GM19324 (cell line): ENCODE measurements around the gene ZBTB25.

Experiments used
- ATAC-seq: cut with Tn5 transposase; IDR thresholded peaks from one replicate; pipeline ENCODE4 v1.9.1; 2021; ENCODE audit warnings: mild to moderate bottlenecking, moderate library complexity; ENCODE audit not compliant: unreplicated experiment, low FRiP score

Gene ZBTB25

DNA sequence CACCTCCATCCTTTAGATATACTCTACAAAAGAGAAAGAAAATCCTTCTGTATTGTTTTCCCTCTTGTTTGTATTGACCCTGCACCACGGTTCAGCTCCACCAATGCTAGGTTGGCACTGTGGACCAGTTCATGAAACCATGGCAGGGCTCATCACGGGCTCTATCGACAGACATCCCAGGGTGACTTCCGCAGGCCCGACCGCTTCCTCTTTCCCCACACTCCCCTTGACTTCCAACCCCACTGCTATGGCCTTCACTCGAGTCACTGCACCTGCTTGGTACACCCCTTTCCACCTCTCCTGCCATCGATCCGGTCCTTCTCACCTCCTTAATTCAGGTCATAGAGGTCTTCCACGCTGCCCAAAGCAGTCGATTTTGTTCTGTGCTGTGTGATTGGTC is 59.5 kb downstream of the ZBTB25 start:
- no peak for ATAC-seq

DNA sequence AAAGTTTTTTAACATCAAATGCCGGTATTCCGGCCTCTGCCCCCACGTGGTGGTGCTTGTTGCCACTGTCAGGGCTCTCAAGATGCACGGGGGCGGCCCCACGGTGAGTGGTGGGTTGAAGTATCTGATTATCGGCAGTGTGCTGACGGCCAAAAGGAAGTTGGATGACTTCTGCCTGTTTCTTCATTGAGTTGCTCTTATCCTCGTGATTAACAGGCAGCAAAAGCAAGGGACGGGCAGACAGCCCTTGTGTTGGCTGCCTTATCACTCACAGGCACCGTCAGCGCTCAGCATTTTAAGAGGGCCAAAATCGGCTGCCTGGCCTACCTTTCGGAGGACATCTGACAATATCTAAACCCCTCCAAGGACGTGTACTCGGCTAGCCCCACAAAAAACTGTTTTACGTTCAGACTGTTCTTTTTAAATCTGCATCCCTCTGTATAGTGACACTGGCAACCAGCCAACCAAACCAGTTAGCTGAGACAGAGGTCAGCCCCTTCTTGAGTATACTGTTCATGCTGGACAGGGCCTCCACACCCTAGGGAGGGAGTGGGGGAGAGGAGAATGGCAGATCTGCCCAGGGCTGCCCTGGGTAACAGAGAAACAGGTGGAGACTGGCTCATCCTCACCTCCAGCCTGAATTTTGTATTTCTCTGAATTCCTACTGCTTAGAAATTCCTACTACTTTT is 61.2 kb downstream of the ZBTB25 start:
- no peak for ATAC-seq

DNA sequence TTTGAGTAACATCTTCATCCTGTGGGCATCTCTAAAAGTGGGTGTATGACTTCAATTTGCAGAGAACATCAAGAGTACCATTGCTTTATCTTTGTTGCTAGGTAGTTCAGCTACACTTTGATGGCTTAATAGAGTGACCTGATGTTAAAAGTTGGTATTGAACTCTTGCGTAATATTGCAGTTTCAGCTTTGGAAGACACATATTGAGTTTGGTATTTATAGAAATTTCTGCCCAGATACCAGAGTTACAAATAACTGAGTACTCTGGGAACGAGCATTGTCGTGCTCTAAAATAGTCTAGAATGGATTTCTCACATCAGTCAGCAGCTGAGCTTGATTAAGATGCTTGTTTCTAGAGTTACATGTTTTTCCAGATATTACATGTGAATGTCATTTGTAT is 63.1 kb downstream of the ZBTB25 start:
- ATAC-seq, result no peak

DNA sequence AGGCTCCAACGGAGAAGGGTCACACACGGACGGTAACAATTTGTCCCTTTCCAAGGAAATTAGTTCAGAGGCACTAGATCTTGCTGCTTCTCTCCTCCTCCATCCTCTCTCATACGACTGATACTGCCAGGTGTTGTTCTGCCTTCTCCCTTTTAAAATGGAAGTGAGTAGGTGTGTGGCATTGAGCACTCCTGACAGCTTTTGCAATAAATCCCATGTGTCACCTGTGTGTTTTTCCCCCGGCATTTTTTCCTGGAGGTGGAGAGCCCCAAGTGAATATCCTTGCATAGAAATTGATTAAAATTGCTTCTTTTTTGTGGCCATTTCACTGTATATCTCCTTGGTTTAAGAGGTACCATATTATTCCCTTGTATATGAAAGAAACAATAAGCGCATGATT is 64.5 kb downstream of the ZBTB25 start:
- no peak for ATAC-seq

DNA sequence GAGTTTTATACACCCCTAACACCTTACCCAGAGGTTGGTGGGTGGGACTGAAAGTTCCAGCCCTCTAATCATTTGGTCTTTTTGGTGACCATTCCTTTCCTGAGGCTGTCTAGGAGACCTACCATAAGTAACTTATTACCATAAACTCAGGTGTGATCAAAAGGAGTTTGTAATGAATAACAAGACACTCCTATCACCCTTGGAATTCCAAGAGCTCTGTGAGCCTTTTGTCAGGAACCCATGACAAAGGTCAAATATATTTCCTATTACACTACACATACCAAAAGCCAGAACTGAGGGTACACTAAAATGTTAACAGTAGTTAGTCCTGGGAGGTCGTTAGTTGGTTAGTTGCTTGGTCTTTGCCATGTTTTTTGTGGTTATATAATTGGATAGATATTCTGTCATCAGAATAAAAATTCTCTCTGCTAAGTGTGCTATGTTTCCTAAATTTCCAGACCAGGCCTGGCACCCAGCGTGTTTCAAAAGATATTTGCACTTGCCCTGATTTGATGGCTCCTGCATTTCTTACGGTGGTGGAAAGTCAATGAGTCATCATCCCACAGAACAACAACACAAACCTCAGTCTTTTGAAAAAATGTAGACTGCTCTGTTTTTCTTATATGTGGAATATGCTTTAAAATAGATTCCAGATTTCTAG is 65.3 kb downstream of the ZBTB25 start:
- ATAC-seq, result no peak

DNA sequence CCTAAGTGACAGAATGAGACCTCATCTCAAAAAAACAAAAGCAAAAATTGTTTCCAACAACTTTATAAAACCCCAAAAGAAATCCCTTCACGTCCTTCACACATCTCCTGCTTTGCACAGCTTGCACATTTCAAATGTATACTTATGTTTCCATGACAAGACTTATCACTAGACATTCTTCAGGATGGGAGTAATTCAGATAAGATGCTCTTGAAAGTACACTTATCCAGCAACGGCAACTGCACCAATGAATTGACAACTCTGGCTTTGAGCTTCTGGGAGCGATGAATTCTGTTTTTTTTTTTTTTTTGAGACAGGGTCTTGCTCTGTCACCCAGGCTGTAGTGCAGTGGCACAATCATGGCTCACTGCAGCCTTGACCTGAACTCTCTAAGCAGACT is 69.1 kb downstream of the ZBTB25 start:
- no peak for ATAC-seq

DNA sequence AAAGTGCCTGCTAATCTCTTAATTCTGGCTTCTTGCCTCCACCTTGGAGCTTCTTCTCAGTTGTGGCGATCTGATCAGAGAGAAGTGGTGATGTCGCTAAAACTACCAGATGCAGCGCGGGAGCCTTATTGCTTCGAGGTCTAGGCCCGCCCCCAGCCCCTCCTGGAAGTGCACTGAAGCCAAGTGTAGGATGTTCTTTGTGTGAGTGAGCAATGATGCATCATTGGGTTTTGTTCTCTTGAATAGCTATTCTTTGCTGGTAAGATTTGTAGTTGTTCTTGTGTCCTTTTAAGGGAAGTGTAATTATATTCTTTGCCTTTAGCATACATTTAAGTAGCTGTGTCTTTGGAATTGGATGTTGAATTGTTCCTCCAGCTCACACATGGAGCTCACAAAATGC is 79.7 kb downstream of the ZBTB25 start:
- no peak for ATAC-seq

DNA sequence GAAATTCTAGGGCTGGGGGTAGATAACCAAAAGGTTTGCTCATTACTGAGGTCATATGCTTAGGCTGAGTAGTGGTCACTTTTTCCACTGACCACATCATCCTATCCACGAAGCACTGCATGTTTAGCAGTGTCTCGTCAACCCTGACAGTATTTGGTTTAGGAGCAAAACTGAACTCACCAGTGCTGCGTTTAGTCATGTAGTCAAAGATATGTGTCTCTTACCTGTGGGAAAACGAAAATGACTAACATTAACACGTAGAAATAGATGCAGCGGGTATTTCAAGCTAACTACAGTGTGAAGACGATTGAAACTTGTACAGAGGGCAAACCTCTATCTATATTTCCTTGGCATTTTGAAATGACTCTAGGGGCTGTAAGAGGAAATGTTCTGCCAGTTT is 80.9 kb downstream of the ZBTB25 start:
- ATAC-seq, result no peak

DNA sequence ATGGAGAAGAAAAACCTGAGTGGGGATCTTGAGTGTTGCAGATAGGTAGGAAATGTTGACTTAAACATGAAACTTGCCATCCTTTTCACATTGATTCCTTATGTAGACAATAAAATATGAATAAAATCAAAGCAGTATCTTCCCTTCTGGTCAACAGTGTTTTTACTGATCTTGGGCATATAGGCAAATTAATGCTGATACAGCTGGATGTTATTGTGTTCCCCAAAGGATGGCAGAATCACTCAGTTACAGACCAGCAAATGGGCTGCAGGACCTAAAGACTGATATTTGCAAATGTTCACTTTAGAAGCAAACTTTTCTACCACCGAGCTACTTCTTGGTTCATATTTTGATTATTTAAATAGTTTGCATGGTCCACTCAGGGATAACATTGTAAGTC is 81.6 kb downstream of the ZBTB25 start:
- no peak for ATAC-seq

DNA sequence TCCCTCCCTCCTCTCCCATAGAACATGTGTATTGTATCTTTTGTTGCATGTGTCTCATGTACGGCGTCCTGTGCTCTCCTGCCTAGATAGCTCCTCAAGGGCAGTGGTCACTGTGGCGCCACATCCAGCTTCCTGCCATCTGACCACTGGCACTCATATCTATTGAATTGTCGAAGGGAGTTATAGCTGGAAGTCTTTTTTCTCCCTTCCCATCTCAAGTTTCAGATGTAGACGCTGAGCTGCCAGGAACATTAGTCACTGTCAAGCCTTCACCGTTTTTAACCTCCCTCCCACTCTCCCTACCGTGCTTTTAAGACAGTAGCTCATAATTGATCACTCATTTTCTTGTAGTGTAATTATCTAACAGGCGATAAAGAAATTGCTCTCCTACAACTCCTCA is 82.5 kb downstream of the ZBTB25 start:
- no peak for ATAC-seq

DNA sequence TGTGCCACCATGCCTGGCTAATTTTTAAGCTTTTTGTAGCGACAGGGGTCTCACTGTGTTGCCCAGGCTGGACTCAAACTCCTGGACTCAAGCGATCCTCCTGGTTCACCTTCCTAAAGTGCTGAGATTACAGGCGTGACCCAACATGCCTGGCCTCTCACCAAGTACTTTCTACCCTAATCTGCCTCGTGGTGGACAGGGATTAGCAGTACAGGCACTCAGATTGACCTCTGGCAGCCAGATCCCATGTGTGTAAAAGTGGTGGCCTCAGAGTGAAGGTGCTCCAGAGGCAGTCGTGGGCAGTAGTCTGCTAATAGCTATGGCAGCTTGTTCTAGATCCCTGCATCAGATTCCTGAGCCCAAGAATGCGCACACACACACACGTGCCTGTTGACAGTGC is 84.6 kb downstream of the ZBTB25 start:
- no peak for ATAC-seq

DNA sequence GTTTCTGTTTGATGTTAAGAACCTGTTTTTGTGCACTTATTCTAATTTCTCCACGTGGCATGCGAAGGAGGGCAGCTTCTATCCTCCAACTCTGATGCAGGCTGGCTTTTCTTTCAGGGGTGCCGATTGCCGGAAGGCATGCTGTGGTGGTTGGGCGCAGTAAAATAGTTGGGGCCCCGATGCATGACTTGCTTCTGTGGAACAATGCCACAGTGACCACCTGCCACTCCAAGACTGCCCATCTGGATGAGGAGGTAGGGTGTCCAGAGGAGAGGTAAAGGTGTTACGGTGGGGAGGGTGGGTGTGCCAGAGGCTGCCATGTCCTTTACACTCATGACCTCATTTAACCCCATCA is 85.9 kb downstream of the ZBTB25 start:
- ATAC-seq, result no peak

DNA sequence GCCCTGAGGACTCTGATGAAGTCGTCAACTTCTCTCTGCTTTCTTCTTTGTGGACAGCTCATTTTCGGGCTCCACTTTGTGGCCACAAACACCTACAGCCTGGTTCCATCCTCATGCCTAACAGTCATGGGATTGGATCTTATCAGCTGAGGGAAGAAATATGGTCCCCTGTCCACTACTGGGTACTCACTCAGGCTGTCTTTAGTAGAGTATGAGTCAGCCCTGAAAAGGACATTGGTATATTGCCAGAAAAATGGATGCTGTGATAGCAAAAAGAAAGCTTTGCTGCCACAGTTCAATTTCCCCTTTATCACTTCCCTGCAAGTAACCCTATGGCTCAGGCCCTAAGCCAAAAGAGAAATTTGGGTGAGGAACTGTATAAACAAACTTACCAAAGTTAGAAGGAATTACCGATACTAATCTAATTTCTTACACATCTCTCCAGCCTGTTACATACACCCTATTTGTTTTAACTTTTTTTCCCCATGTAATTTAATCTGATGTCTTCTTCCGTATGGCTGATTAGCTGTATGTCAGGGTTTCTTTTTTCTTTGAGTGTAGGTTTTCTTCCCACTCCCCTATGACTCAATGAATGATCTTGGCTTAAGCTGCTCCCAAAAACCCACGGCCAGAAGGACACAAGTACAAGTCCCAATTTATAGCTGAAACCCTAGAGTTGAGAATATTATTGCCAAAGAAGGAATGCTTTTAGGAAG is 86.4 kb downstream of the ZBTB25 start:
- ATAC-seq, result no peak

DNA sequence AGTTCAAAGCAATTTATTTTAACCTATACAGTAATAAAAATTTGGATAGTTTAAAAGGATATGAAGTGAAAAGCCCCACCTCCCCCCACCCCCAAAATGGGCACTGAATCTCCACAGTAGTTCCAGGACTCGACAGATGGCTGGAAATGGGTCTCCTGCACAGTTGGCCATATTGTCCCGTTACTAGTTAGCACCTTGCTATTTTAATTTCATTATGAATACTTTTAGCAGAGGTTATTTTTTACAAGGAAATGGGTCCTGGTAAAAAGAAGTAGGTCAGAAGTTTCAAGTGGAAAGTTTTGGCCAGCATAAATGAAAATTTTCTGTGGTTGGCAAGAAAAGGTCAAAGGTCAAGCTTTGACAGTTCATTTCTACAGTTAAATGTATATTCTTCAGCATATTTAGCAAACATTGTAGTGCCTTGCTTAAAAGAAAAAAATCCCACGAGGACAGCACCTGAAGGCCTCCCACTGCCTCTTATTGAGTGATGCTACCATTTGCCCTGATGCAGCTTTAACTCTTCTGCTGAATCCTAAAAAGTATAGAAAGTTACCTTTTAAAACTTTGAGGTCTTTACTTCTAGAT is 87.2 kb downstream of the ZBTB25 start:
- ATAC-seq, result no peak

DNA sequence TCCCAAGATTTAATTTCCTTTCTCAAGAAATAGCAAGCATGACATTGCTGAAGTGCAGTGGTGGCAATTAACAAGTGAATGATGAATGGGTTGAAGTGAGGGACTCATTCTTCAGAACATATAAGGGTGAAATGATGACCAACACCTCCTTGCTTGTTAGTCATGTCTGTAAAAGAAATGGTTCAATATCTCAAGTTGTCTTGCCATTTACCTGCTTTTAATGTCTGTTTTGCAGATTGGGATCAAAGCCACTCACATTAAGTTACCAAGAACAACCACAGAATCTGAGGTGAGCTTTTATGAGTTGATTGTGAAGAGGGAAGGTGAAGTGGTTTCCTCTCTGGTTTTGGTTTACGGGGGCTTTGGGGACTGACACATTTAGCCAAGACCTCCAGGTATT is 91.4 kb downstream of the ZBTB25 start:
- no peak for ATAC-seq

DNA sequence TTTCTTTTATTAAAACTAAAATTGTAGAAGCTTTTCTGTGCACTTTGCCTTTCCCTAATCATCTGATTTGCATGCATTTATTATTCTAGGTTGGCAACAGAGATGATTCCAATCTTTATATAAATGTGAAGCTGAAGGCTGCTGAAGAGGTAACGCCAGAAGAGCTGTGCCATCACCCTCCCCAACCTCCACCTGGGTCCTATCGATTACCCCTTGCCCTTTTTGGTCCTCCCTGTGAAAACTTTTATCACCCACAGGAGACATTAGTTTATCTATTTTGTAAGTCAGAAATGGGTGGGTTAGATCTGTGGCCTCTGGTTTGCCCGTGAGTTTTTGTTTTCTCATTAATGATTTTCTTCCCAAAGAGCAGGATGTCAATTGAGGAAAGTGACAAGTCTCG is 92.6 kb downstream of the ZBTB25 start:
- no peak for ATAC-seq

DNA sequence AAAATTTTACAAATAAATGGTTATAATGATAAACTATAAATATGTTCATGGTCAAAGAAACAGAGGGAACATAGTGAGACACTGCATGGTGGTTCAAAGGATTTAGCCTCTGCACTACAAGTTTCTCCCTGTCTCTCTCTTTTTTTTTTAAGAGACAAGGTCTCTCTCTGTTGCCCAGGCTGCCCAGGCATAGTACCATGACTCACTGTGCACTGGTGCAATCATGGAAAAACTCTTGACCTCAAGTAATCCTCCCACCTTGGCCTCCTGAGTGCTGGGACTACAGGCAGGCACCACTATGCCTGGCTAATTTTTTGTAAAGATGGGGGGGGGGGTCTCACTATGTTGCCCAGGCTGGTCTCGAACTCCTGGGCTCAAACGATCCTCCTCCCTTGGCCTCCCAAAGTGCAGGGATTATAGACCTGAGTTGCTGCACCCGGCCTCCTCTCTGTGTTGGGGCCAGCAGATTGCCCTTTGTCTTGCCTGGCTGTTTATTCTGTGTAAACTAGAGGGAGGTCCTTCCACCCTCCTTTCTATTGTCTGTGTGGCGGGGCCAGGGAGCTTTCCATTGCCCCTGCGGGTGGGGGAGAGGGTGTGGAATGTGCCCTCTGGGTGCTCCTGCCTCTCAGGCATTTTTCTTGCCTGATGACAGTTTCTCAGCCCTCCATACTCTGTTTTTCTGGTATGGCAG is 93.4 kb downstream of the ZBTB25 start:
- no peak for ATAC-seq

DNA sequence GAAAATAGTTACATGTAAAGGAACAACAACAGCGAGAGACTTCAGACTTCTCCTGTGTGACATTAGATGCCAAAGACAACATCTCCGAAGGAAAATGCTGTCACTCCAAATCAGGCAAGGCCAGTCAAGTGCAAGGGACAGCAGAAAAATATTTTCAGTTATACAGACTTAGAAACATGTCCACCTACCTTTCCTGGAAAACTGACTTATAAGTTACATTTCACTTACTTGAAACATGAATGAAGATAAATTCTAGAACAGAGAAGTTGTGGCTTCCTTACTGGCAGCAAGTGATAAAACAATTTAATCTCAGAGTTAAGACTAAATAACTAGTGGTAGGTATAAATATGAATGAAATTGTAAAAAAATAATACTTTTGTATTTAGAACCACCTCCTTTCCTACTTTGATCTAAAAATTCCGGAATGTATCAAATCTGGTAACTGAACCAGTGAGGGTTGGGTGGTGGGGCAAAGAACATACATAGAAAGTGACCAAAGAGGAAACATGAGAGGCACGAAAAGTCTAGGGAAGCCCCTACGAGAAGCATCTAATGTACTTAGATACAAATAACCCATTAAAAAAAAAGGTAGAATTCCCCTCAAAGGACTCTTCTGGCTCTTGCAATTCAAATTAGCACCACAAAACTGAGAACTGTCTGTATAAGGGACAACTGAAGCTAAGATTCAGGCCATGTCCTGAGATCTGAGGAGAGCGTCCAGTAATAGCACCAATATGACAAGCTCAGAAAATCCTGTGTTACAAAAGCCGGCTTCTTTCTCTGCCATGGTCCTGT is 94.3 kb downstream of the ZBTB25 start:
- ATAC-seq, result no peak

DNA sequence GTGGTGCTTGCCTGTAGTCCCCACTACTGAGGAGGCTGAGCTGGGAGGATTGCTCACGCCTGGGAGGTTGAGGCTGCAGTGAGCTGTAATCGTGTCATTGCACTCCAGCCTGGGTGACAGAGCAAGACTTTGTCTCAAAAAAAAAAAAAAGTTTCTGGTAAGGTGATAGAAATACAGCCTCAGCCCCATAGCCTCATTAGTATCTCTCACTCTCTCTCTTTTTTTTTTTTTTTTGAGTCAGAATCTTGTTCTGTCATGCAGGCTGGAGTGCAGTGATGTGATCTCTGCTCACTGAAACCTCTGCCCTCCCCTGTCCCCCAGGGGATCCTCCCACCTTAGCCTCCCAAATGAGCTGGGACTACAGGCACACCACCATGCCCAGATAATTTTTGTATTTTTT is 96.3 kb downstream of the ZBTB25 start:
- no peak for ATAC-seq

DNA sequence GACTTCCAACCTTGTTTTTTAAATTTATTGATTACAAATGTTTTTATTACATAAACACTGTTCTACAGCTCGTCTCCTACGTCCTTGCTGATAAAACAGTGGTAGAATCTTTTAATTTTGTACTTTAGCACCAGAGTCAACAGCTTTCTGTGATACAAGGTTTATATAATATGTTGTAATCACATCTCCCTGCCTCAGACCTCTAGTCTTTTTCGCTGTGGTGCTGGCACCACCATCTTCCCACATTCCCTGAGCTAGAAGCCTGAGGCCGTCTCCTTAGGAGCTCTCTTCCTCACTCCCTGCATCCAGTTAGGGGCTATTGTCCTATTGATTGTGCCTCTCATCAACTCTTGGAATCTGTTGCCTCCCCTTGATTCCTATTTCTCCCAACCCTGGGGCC is 98.3 kb downstream of the ZBTB25 start:
- ATAC-seq, result no peak
